ENCODE results near the gene AQP12B.

The AQP12B gene

DNA sequence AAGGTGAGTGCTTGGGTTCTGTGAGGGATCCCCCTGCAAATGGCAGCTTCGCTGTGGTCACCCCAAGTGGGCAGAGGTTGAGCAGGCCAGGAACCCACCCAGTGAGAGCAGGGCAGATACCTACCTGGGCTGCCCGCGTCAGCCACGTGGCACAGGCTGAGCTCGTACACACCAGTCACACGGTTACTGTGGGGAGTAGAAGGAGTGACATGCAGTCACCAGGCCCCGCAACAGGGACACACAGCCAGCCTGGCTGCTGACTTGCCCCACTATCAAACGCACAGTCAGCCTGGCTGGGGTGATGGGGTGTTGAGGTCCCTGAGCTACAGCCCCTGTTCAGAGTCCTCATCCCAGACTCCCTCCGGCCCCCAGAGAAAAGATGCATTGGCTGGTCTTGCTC, 41.2 kb upstream of the AQP12B start:
- TF ChIP-seq ZNF707 (tag by site-specific recombination; IDR thresholded peaks at IDR 0.05) (no peak), ZNF837 (tag by site-specific recombination; IDR thresholded peaks at IDR 0.05) (no peak), ZNF658 (tag by site-specific recombination; IDR thresholded peaks at IDR 0.05) (no peak), ZNF223 (tag by site-specific recombination; IDR thresholded peaks at IDR 0.05) (no peak), ZNF155 (tag by site-specific recombination; IDR thresholded peaks at IDR 0.05) (no peak), ZNF140 (tag by site-specific recombination; IDR thresholded peaks at IDR 0.05) (no peak)
- TF ChIP-seq, protein P1, sequence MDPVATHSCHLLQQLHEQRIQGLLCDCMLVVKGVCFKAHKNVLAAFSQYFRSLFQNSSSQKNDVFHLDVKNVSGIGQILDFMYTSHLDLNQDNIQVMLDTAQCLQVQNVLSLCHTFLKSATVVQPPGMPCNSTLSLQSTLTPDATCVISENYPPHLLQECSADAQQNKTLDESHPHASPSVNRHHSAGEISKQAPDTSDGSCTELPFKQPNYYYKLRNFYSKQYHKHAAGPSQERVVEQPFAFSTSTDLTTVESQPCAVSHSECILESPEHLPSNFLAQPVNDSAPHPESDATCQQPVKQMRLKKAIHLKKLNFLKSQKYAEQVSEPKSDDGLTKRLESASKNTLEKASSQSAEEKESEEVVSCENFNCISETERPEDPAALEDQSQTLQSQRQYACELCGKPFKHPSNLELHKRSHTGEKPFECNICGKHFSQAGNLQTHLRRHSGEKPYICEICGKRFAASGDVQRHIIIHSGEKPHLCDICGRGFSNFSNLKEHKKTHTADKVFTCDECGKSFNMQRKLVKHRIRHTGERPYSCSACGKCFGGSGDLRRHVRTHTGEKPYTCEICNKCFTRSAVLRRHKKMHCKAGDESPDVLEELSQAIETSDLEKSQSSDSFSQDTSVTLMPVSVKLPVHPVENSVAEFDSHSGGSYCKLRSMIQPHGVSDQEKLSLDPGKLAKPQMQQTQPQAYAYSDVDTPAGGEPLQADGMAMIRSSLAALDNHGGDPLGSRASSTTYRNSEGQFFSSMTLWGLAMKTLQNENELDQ (tag by site-specific recombination; IDR thresholded peaks at IDR 0.05; ENCODE audit: low read depth), result no peak
- TF ChIP-seq, protein P2, sequence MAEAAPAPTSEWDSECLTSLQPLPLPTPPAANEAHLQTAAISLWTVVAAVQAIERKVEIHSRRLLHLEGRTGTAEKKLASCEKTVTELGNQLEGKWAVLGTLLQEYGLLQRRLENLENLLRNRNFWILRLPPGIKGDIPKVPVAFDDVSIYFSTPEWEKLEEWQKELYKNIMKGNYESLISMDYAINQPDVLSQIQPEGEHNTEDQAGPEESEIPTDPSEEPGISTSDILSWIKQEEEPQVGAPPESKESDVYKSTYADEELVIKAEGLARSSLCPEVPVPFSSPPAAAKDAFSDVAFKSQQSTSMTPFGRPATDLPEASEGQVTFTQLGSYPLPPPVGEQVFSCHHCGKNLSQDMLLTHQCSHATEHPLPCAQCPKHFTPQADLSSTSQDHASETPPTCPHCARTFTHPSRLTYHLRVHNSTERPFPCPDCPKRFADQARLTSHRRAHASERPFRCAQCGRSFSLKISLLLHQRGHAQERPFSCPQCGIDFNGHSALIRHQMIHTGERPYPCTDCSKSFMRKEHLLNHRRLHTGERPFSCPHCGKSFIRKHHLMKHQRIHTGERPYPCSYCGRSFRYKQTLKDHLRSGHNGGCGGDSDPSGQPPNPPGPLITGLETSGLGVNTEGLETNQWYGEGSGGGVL (tag by site-specific recombination; IDR thresholded peaks at IDR 0.05), result no peak
- Histone ChIP-seq H3K4me1 (ENCODE audit: control insufficient read depth, insufficient read depth, low read length) (no peaks in the 10 kb centered on the region), H3K9me3 (ENCODE audit: control insufficient read depth, insufficient read depth, low read depth, low read length) (no peaks in the 10 kb centered on the region), H3K36me3 (ENCODE audit: control insufficient read depth in 2 of 2, insufficient read depth in 1 of 2, low read length in 2 of 2) (peaks cover 0 to 29% of the 10 kb centered on the region in 2 experiments; a peak in 1 of 3 replicates), H3K27ac (ENCODE audit: extremely low read depth, low read depth, low read length) (no peak overlapping the region), H3K4me3 (ENCODE audit: low read depth, low read length) (no peak overlapping the region)
- POLR2A ChIA-PET, result no interaction called here
- CTCF ChIA-PET, result no interaction called here

DNA sequence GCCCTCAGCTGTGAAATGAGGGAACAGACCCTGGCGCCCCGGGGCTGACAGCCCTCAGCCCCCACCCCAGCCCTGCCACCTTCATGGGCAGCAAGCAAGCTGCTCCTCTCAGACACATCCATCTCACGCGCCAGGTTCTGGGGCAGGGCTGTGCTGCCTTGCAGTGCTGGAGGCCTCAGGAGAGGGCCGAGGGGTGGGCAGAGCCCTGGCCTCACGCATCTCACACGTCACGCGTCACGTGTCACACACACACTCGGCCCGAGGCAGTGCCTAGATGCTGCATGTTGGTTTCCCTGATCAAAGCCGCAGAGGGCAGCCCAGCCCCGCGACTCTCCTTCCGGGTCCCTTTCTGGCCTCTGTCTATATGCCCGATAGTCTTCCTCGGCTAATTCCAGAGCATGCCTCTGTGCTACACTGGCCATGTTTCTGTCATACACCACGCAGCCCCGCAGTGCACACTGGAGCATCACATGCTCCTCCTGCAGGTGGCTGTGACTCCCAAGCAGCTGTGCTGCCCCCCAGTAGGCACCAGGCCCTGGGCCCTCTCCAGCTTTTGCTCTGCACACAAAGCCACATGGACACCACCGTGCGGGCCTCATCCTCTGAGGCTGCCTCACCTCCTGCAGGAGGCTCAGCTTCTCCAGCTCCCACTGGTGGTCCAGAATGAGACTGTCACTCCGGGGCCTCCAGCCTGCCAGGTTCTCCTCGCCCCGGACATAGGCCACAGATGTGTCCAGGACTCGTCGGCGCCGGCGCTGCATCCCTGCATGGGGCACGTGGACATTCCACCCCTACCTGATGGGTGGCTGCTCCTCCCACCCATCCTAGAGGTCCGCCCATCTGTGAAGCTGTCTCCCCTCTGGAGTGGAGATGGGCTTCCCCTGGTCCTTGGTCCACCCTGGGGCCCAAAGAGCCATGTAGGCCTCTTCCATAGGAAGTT, 40.4 kb upstream of the AQP12B start:
- H3K36me3 ChIP-seq (ENCODE audit: control insufficient read depth in 2 of 2, insufficient read depth in 1 of 2, low read length in 2 of 2), result peaks cover 0 to 29% of the 10 kb centered on the region in 2 experiments; a peak in 1 of 3 replicates
- TF ChIP-seq GLIS1 (tag by site-specific recombination; IDR thresholded peaks at IDR 0.05) (peak; percentile 25; the same call in 1 of the 2 replicates), ZNF10 (tag by site-specific recombination; IDR thresholded peaks at IDR 0.05) (no peak), ZNF211 (tag by site-specific recombination; IDR thresholded peaks at IDR 0.05; ENCODE audit: low read depth) (no peak), ZNF629 (tag by site-specific recombination; IDR thresholded peaks at IDR 0.05) (no peak), ZFP37 (tag by site-specific recombination; IDR thresholded peaks at IDR 0.05) (no peak), ZNF830 (tag by site-specific recombination; IDR thresholded peaks at IDR 0.05; ENCODE audit: low read depth) (no peak), ZNF670 (tag by site-specific recombination; IDR thresholded peaks at IDR 0.05; ENCODE audit: low read depth) (no peak), ZNF561 (tag by site-specific recombination; IDR thresholded peaks at IDR 0.05; ENCODE audit: borderline replicate concordance) (no peak), ZNF350 (tag by site-specific recombination; IDR thresholded peaks at IDR 0.05) (no peak)
- TF ChIP-seq, protein P3, sequence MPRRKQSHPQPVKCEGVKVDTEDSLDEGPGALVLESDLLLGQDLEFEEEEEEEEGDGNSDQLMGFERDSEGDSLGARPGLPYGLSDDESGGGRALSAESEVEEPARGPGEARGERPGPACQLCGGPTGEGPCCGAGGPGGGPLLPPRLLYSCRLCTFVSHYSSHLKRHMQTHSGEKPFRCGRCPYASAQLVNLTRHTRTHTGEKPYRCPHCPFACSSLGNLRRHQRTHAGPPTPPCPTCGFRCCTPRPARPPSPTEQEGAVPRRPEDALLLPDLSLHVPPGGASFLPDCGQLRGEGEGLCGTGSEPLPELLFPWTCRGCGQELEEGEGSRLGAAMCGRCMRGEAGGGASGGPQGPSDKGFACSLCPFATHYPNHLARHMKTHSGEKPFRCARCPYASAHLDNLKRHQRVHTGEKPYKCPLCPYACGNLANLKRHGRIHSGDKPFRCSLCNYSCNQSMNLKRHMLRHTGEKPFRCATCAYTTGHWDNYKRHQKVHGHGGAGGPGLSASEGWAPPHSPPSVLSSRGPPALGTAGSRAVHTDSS (tag by site-specific recombination; IDR thresholded peaks at IDR 0.05), result no peak
- TF ChIP-seq, protein P4, sequence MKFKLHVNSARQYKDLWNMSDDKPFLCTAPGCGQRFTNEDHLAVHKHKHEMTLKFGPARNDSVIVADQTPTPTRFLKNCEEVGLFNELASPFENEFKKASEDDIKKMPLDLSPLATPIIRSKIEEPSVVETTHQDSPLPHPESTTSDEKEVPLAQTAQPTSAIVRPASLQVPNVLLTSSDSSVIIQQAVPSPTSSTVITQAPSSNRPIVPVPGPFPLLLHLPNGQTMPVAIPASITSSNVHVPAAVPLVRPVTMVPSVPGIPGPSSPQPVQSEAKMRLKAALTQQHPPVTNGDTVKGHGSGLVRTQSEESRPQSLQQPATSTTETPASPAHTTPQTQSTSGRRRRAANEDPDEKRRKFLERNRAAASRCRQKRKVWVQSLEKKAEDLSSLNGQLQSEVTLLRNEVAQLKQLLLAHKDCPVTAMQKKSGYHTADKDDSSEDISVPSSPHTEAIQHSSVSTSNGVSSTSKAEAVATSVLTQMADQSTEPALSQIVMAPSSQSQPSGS (tag by site-specific recombination; IDR thresholded peaks at IDR 0.05; ENCODE audit: low read depth), result no peak
- TF ChIP-seq, protein P5, sequence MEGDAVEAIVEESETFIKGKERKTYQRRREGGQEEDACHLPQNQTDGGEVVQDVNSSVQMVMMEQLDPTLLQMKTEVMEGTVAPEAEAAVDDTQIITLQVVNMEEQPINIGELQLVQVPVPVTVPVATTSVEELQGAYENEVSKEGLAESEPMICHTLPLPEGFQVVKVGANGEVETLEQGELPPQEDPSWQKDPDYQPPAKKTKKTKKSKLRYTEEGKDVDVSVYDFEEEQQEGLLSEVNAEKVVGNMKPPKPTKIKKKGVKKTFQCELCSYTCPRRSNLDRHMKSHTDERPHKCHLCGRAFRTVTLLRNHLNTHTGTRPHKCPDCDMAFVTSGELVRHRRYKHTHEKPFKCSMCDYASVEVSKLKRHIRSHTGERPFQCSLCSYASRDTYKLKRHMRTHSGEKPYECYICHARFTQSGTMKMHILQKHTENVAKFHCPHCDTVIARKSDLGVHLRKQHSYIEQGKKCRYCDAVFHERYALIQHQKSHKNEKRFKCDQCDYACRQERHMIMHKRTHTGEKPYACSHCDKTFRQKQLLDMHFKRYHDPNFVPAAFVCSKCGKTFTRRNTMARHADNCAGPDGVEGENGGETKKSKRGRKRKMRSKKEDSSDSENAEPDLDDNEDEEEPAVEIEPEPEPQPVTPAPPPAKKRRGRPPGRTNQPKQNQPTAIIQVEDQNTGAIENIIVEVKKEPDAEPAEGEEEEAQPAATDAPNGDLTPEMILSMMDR (tag by site-specific recombination; IDR thresholded peaks at IDR 0.05), result 0 out of 2 replicates have a peak, but pooled peaks have one; percentile 14
- TF ChIP-seq, protein P2 (tag by site-specific recombination; IDR thresholded peaks at IDR 0.05), result no peak
- H3K27ac ChIP-seq (ENCODE audit: extremely low read depth, low read depth, low read length), result no peak overlapping the region
- POLR2A ChIA-PET, result no interaction called here
- H3K4me1 ChIP-seq (ENCODE audit: control insufficient read depth, insufficient read depth, low read length), result no peaks in the 10 kb centered on the region
- no peaks in the 10 kb centered on the region for H3K9me3 ChIP-seq (ENCODE audit: control insufficient read depth, insufficient read depth, low read depth, low read length)
- CTCF ChIA-PET, result no interaction called here
- H3K4me3 ChIP-seq (ENCODE audit: low read depth, low read length), result no peak overlapping the region

Measured in HEK293 (cell line).